SK-N-DZ (cell line): ENCODE results near the gene PDE6G.

ENCODE experiments used
- DNase-seq: peaks from one replicate; pipeline ENCODE4 v3.0.0-alpha.2; 2015; ENCODE audit warnings: low spot score

PDE6G gene

DNA sequence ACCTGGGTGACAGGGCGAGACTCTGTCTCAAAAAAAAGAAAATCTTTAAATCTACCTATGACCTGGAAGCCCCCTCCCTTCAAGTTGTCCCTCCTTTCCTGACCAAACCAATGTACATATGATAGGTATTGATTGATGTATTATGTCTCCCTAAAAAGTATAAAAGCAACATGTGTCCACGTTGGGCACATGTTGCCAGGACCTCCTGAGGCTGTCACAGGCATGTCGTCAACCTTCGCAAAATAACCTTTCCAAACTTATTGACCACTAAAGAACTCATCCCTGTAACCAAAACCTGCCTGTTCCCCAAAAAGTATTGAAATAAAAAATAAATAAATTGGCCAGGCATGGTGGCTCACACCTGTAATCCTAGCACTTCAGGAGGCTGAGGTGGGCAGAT is 5.7 kb upstream of the PDE6G start:
- DNase-seq: no peak

- DNase-seq: no peak
Measured at GRCh38 chr17:81660441-81660840, 4.1 kb upstream of the PDE6G start.

GRCh38 chr17:81659038-81659437 is 2.7 kb upstream of the PDE6G start:
- DNase-seq: no peak

DNA sequence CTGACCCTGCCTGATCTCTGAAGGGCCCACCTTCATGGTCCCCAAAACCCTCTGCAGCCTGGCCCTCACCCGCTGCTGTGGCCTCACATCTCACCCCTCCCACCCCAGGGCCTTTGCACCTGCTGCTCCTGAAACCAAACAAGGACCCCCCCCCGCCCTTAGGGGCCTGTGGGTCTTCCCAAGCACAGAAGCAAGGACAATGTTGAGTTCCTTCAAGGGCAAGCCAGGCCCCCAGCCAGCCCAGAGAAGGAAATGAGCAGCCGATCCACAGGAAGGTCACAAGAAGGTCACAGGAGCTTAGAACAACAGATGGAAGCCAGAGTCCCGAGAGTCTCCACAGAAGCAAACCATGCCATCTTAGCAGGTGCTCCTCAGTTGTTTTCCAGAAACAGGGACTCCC is 493 bp upstream of the PDE6G start:
- DNase-seq: peak; percentile 56

GRCh38 chr17:81655378-81656117 is 794 bp downstream of the PDE6G start:
- DNase-seq: peak; percentile 53

GRCh38 chr17:81652906-81653771 is 3.2 kb downstream of the PDE6G start:
- DNase-seq: no peak

- DNase-seq: no peak
Measured at GRCh38 chr17:81651692-81652091, 4.7 kb downstream of the PDE6G start.

GRCh38 chr17:81650951-81651350 is 5.4 kb downstream of the PDE6G start:
- DNase-seq: no peak

DNA sequence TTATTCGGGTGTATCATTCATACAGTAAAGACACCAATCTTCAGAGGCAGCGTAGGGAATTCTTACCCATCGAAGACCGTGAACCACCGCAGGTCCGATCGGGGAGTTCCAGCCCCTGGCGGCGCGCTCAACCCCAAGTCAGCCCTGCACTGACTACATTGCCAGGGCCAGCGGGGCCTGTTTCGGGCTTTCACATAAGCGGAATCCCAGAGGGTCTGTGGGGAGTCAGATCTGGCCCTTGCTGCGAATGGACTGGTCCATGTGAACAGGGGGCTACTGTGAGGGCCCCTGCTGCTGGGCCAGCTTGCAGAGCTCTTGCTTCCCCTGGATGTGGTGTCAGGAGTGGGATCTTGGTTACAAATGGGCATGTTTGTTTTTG is 7.6 kb downstream of the PDE6G start:
- DNase-seq: no peak

DNA sequence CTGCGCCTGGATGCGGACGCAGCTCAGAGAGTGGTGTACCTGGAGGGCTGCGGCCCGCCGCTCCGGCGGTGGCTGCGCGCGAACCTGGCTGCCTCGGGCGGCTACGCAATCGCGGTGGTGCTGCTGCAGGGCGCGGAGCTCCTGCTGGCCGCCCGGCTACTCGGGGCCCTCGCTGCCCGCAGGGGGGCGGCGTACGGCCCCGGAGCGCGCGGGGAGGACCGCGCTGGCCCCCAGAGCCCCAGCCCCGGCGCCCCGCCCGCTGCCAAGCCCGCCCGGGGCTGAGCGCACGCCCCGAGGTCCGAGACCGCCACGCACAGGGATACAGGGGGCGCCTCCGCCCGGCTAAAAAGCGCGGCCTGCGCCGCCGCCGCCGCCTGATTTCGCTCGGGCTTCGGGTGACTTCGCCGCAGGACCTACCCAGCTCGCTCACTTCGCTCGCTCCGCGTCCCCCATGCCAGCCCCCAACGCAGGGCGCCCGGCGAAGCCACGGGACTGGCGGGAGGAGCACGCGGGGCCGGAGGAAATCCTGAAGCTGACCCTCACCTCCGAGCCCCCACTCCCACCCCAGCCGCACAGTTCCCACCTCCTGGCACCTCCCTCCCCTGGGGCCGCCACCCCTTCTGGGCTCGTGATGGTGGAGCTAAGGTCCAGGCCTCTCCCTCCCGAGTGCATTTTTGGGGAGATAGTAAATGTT is 8.2 kb downstream of the PDE6G start:
- no peak for DNase-seq

DNA sequence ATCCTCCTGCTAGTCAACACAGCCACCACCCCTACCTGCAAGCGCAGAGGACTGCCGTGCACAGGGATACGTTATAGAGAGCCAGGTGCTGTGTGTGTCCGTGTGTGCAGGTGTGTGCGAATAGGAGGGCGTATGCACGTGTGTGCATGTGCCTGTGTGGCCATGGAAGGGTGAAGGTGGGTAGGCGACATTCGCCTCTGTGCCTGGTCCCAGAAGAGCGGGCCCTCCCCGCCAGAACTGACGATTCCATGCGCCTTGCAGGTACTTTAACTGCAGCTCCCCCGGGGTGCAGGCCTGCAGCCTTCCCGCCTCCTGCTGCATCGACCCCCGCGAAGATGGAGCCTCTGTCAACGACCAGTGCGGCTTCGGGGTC is 8.7 kb downstream of the PDE6G start:
- DNase-seq: no peak

DNA sequence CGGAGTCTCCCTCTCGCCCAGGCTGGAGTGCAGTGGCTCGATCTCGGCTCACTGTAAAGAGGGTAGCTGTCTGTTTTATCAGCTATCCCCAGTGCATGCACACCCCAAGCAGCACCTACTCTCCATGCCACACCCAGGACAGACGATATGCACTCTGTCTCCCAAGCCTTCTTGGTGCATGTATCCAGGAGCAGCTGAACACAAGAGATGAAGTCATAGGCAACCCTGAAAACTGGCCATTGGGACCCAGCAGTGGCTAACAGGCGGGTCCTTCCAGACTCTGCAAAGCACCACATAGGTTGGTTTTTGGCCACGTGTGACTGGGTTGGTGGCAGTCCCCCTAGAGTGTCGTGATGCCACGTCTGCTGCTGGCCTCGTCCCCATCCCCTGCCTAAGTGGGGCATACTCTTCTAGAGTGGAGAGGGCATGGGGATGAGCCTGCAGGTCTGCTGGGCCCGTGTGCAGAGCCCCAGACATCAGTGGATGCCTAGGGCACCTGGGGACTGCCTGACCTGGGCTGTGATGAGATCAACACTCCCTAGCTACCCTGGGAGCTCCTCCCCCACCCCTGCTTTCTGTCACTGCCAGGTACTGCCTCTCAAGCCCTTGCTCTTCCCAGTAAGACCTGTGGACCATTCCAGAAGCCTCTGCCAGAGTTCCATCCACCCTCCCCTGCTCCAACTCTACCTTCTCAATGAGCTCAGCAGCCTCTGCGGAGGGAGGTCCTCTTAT is 9.3 kb downstream of the PDE6G start:
- DNase-seq: no peak

- DNase-seq: peak; percentile 58
Measured at GRCh38 chr17:81644976-81645952, 11.1 kb downstream of the PDE6G start.

DNA sequence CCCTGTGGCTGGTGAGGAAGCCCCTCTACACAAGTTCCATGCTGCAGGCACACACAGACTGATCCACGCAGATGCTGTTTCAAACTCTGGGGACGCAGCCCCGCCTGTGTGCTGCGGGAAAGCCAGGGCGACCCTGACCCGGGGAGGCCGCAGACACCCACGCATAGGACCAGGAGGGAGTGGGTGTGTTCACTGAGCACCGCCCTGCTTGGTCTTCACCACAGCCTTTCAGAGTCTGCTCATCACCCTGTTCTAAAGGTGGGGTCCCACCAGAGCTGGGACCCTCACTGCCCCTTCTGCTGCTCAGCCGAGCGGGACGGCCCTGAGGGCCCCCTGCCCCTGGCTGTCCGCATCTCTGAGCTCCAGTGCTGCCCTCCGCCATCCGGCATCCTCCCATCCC is 11.8 kb downstream of the PDE6G start:
- DNase-seq: no peak

GRCh38 chr17:81641825-81642489 is 14.4 kb downstream of the PDE6G start:
- DNase-seq: no peak

GRCh38 chr17:81640011-81640410 is 16.3 kb downstream of the PDE6G start:
- DNase-seq: no peak

DNA sequence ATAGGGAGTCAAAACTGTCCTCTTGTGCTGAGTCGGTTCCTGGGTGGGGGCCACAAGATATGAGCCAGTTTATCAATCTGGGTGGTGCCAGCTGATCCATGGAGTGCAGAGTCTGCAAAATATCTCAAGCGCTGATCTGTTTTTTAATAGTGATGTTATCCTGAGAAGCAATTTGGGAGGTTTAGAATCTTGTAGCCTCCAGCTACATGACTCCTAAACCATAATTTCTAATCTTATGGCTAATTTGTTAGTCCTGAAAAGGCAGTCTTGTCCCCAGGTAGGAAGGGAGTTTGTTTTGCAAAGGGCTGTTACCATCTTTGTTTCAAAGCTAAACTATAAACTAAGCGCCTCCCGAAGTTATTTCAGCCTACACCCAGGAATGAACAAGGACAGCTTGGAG is 17.7 kb downstream of the PDE6G start:
- no peak for DNase-seq

DNA sequence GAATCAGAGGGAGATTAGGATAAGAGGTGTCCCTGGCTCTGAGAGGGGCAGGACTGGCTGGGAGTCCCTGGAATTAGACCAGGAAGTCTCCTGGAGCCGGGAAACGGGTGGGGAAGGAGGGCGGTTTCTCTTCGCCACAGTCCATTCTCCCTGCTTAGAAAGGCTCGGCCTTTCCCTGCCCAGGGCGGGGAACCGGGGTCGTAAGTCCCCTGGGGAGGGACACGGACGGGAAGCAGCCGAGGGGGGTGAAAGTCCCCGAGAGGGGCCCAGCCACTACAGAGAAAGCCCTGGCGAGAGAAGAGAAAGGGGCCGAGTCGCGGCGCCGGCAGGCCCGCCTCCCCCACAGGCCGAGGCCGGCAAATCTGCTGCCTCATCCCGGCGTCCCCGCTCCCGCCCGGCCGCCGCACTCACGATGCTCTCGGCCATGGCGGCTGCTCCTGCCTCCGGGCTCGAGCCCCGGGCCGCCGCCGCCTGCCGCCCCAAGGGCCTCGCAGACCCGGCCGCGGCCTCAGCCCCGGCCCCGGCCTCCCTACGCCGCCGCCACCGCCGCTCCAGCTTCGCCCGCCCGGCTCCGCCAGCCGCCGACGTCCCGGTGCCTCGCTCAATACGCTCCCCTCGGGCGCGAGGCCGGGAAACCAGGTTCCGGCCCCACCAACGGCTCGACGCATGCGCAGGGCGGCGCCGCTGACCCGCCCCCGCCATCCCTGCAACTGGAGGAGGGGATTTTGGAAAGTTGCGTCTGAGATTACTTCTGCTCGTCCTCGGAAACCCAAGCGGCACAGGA is 19.6 kb downstream of the PDE6G start, which contains the start of the genes NPLOC4 and TSPAN10:
Gene NPLOC4 (minus strand): TSS at position 608 of the 784 bp plus-strand sequence. CDS start 182 bp downstream, at position 426.
Gene TSPAN10 (plus strand): TSS at position 692 of the 784 bp plus-strand sequence. CDS start 5,217 bp downstream, outside the sequence.
- peak; percentile 84 for DNase-seq

DNA sequence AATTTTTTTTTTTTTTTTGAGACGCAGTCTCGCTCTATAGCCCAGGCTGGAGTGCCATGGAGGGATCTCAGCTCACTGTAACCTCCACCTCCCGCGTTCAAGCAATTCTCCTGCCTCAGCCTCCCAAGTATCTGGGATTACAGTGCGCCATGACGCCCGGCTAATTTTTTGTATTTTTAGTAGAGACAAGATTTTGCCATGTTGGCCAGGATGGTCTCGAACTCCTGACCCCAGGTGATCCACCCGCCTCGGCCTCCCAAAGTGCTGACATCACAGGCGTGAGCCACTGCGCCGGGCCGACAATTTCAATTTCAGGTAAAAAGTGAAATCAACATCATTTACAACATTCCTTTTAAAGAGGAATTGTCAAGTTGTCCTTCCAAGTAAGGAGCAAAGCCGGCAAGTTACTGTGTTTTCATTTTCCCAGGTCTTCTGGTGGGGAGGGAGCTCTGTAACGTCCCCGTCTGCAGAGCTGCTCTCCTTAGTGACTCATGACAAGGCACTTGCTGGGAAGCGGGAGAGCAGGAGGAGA is 20.3 kb downstream of the PDE6G start:
- no peak for DNase-seq
